Karpas-422 (cell line): ENCODE measurements around the gene SNRPF. TPM values are rescaled to one million over a fixed set of nuclear protein-coding genes. Genes with fewer than 3 reads are reported as not detected.
"Not testable (repeated sequence)": the region's sequence is repeated elsewhere in the genome, so short reads cannot be mapped to it uniquely, and the experiment has no call there.

Experiments
- DNase-seq: peaks from one replicate; pipeline ENCODE4 v3.0.0-alpha.2; 2015
- H2AFZ ChIP-seq: fragments of 200-600 bp; sonication (generic); 2 replicates; pipeline ENCODE4 v1.6.1; 2014; ENCODE audit warnings: antibody characterized with exemption, low read length, mixed read lengths
- H3K27ac ChIP-seq: fragments of 200-600 bp; sonication (generic); 2 replicates; pipeline ENCODE4 v1.5.1; 2014; ENCODE audit warnings: mild to moderate bottlenecking, low read length, moderate library complexity
- H3K27me3 ChIP-seq: fragments of 200-600 bp; sonication (generic); 2 replicates; pipeline ENCODE4 v1.6.1; 2014; ENCODE audit warnings: low read length, mixed read lengths
- H3K36me3 ChIP-seq: fragments of 200-600 bp; sonication (generic); 2 replicates; pipeline ENCODE4 v1.6.1; 2014; ENCODE audit warnings: low read length, mixed read lengths; ENCODE audit not compliant: insufficient read depth
- H3K4me1 ChIP-seq: fragments of 200-600 bp; sonication (generic); 2 replicates; pipeline ENCODE4 v1.6.1; 2014; ENCODE audit warnings: mild to moderate bottlenecking, low read length, mixed read lengths
- H3K4me2 ChIP-seq: fragments of 200-600 bp; sonication (generic); 2 replicates; pipeline ENCODE4 v1.6.1; 2014; ENCODE audit warnings: low read length, low read depth, mild to moderate bottlenecking; ENCODE audit not compliant: poor library complexity, severe bottlenecking
- H3K4me3 ChIP-seq: fragments of 200-600 bp; sonication (generic); 2 replicates; pipeline ENCODE4 v1.5.1; 2014; ENCODE audit warnings: mild to moderate bottlenecking, antibody characterized with exemption, low read length, mixed read lengths
- H3K79me2 ChIP-seq: fragments of 200-600 bp; sonication (generic); 2 replicates; pipeline ENCODE4 v1.6.1; 2014; ENCODE audit warnings: mild to moderate bottlenecking, low read length, mixed read lengths
- H3K9ac ChIP-seq: fragments of 200-600 bp; sonication (generic); 2 replicates; pipeline ENCODE4 v1.6.0; 2014; ENCODE audit warnings: low read length
- H3K9me2 ChIP-seq: fragments of 200-600 bp; sonication (generic), shearing (Covaris generic); replicated peaks from 2 replicates; pipeline ENCODE4 v1.6.0; 2014; ENCODE audit warnings: mild to moderate bottlenecking, low read length, moderate library complexity; ENCODE audit not compliant: insufficient read depth
- H3K9me3 ChIP-seq: fragments of 300-700, 200-600 bp; sonication (generic); 2 replicates; pipeline ENCODE4 v1.6.1; 2014; ENCODE audit warnings: low read length, mixed read lengths
- H4K20me1 ChIP-seq: fragments of 200-600 bp; sonication (generic); 2 replicates; pipeline ENCODE4 v1.6.1; 2014; ENCODE audit warnings: mild to moderate bottlenecking, antibody characterized with exemption, low read length, low read depth; ENCODE audit not compliant: insufficient read depth
- total RNA-seq: library from RNA; depleted of rRNA; stranded (reverse); fragments of >200 nt; shearing (Covaris generic); gene quantifications from 2 replicates; pipeline ENCODE4 v1.2.3, GENCODE V29; 2014; ENCODE audit warnings: low replicate concordance; rRNA removed

SNRPF gene
- total RNA-seq = 17.6 and 41.4 TPM in 2 replicates

DNA sequence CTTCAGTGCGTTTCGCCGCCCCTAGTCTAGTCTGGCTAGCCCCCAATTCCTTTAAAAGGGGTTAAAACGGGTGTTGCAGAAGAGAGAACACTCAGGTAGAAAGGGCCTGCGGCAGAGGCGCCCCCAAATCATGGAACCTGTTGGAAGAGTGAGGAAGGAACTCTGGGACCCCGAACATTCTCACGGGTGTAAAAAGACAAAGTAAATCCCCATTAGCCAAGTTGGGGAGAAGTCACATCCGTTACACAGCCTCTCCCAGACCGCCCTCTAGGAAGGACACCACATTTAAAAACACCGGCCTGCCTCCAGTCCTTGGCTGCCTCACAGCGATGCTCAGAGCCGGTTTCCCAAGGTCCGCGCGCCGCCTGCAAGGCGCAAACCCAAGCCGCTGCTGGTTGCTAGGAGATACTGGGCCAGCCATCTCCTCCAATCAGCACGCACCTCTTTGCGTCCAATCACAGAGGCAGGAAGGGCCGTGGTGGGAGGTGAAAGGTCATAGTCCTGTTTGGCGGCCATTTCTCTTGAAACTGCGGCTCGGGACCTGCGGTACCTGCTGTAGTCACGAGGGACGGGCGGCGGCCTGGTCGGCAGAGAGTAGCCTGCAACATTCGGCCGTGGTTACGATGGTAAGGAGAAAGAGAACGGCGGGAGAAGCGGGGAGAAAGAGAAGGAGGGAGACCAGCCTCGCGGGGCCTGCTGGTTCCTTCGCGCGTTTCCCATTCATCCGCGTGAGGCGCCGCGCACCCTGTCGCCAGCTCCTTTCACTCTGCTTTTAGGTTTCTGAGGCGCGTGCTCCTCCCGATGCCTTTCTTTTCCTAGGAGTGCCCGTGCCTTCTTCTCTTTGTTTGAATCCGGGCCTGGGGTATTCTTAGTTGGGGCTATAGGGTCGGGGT, at the start of gene SNRPF:
Gene SNRPF (plus strand): TSS at position 502 of the 893 bp plus-strand sequence. CDS start 122 bp downstream, at position 624.
- Histone ChIP-seq H3K36me3 (peaks cover 30% of the 10 kb centered on the region), H3K4me3 (peak within 1 kb of the TSS; percentile 87), H3K9ac (peak within 1 kb of the TSS; percentile 80), H3K27ac (peak within 1 kb of the TSS; percentile 14; the same call in 1 of the 2 replicates), H2AFZ (peak within 1 kb of the TSS; percentile 94), H3K27me3 (no peaks in the 10 kb centered on the region), H3K79me2 (peaks cover 49% of the 10 kb centered on the region), H3K9me2 (no peaks in the 10 kb centered on the region), H3K4me2 (peak within 1 kb of the TSS; percentile 90), H3K9me3 (no peaks in the 10 kb centered on the region), H3K4me1 (peaks cover 17% of the 10 kb centered on the region), H4K20me1 (0 out of 2 replicates have a peak, but pooled peaks cover 3% of the 10 kb centered on the region)
- DNase-seq = peak; percentile 98

DNA sequence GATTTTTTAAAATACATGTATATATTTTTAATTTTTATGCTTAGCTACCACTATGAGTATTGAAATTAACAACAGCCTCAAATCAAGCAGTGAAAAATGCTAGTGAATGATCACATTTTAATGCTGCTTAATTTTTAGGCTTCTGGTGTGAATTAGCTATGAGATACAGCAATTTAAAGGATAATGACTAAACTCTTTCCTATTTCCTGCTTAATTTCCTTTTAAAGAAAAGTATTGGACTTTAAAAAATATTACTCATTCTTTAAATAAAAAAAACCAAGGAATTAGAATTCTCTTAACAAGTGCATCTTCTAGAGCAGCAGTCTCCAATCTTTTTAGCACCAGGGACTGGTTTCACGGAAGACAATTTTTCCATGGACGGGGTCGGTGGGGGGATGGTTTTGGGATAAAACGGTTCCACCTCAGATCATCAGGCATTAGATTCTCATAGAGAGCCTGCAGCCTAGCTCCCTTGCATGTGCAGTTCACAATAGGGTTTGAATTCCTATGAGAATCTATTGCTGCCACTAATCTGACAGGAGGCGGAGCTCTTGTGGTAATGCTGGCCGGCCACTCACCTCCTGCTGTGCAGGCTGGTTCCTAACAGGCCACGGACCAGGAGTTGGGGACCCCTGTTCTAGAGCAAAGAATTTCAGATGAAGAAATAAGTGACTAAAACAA, 49.6 kb upstream of the SNRPF start:
- Histone ChIP-seq H3K79me2 (no peaks in the 10 kb centered on the region), H2AFZ (no peak overlapping the region), H3K27me3 (no peaks in the 10 kb centered on the region), H3K4me1 (no peaks in the 10 kb centered on the region), H3K9me2 (no peaks in the 10 kb centered on the region), H3K4me2 (no peak overlapping the region), H3K4me3 (no peak overlapping the region), H3K9ac (no peak overlapping the region), H3K9me3 (no peaks in the 10 kb centered on the region), H3K27ac (no peak overlapping the region), H4K20me1 (no peaks in the 10 kb centered on the region), H3K36me3 (no peaks in the 10 kb centered on the region)
- DNase-seq = no peak

DNA sequence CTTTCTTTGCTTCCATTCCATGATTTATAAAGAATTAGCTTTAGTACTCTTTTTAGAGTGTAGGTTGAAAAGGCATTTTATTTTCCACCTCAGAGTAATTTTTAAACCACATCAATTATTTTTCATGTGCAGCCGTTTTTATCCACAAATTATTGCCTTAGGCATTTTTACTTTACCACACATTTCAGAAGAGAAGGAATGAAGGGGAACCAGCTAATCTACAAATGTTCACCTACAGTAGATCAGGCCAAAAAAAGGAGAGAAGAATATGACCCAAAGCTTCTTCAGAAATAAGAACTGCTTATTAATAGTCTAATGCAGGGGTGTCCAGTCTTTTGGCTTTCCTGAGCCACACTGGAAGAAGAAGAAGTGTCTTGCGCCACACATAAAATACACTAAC, 48.3 kb upstream of the SNRPF start:
- Histone ChIP-seq H3K4me2 (no peak overlapping the region), H4K20me1 (no peaks in the 10 kb centered on the region), H3K36me3 (no peaks in the 10 kb centered on the region), H2AFZ (no peak overlapping the region), H3K27me3 (no peaks in the 10 kb centered on the region), H3K27ac (no peak overlapping the region), H3K4me1 (no peaks in the 10 kb centered on the region), H3K9me3 (no peaks in the 10 kb centered on the region), H3K9me2 (no peaks in the 10 kb centered on the region), H3K9ac (no peak overlapping the region), H3K79me2 (no peaks in the 10 kb centered on the region), H3K4me3 (no peak overlapping the region)
- no peak for DNase-seq

DNA sequence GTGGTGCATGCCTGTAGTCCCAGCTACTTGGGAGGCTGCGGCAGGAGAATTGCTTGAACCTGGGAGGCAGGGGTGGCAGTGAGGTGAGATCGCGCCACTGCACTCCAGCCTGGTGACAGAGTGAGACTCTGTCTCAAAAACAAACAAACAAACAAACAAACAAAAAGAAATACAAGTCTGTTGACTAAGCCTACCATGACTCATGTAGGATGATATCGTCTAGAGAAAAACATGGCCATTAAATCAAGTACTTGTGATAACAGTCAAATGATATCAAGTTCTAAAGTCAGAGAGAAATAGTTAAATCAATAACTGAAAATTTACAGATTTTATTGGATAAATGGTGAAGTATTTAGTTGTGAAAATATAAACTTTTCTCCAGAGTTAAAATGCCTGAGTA, 46.6 kb upstream of the SNRPF start:
- H3K9me3 ChIP-seq, H2AFZ ChIP-seq, H3K27ac ChIP-seq, H3K9me2 ChIP-seq, H3K4me1 ChIP-seq, H3K27me3 ChIP-seq, H3K36me3 ChIP-seq, H3K4me3 ChIP-seq, DNase-seq, H4K20me1 ChIP-seq, H3K9ac ChIP-seq, H3K79me2 ChIP-seq, H3K4me2 ChIP-seq: not testable (repeated sequence)

DNA sequence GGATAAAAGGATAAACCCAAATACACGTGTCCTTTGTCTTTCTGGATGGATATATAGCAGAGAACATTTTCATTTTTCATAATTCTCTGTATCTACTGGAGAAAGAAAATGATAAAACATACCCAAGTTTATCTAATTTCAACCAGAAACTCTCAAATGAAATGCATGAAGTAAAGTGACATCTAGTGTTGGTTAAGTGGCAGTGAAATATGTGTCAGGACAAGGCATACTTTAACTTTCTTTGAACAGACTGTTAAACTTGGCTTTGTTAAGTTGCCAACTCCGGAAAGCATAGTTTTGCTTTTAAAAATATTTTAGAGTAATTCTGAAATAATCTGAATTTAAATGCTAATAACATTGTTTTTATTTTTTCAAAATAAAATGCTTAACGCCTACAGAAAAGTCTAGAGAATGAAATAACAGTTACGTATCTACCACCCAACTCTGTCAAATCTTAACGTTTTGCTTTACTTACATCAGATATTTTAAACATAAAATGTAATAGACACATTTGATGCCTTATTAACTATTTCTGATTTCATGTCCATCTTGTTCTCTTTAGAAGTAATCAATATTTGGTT, 43.0 kb upstream of the SNRPF start:
- Histone ChIP-seq H2AFZ (no peak overlapping the region), H3K4me2 (no peak overlapping the region), H3K9me2 (no peaks in the 10 kb centered on the region), H4K20me1 (no peaks in the 10 kb centered on the region), H3K27me3 (no peaks in the 10 kb centered on the region), H3K27ac (no peak overlapping the region), H3K79me2 (no peaks in the 10 kb centered on the region), H3K9ac (no peak overlapping the region), H3K9me3 (no peaks in the 10 kb centered on the region), H3K4me3 (no peak overlapping the region), H3K4me1 (no peaks in the 10 kb centered on the region), H3K36me3 (no peaks in the 10 kb centered on the region)
- peak; percentile 72 for DNase-seq

DNA sequence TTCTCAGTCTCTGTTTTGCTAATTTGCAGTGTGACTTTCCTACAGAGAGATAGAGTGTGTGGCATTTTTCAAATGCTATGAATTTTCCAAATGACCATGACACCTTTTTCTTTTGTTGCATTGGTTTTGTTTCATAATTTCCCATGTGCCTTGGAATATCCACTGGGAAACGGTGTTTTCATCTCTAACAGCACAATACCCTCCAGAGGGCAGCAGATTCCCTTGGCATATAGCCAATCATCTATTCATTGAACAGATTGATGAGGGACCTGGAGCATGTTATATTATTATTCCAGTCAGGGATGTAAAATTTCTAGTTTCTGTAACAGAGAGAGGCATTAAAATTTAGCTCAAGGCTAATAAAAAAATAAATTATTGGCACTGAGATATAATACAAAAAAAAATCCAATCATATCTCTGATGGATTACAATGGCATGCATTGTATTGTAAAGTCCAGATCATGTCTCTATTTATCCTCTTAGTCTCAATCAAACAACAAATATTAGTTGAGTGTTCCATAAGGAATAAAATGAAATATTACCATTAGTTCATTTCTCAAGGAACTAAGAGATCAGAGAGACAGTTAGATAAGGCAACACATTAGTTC, 38.6 kb upstream of the SNRPF start:
- H3K4me1 ChIP-seq = no peaks in the 10 kb centered on the region
- H3K4me3 ChIP-seq = no peak overlapping the region
- DNase-seq = peak; percentile 47
- no peaks in the 10 kb centered on the region for H3K36me3 ChIP-seq
- no peak overlapping the region for H2AFZ ChIP-seq
- H3K27me3 ChIP-seq = no peaks in the 10 kb centered on the region
- no peaks in the 10 kb centered on the region for H3K9me3 ChIP-seq
- H3K27ac ChIP-seq = no peak overlapping the region
- no peaks in the 10 kb centered on the region for H4K20me1 ChIP-seq
- H3K4me2 ChIP-seq = no peak overlapping the region
- no peaks in the 10 kb centered on the region for H3K79me2 ChIP-seq
- H3K9me2 ChIP-seq = no peaks in the 10 kb centered on the region
- no peak overlapping the region for H3K9ac ChIP-seq

DNA sequence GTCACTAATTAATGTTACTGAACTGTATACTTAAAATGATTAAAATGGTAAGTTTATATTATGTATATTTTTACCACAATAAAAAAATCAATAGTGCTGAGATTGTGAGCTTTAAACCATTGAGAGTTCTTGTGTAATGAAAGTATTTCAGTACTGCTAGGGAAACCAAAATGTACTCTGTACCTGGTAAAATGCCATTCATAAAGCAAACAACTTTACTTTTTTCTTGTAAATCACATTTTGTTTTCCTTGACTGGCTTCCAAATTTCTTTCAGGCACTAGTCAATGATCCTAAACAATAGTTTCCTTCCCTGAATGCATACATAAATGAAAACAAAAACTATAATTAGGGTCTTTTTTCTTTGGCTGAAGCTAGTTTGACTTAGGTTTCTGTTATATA, 29.4 kb upstream of the SNRPF start:
- H3K4me1 ChIP-seq = no peaks in the 10 kb centered on the region
- H3K9ac ChIP-seq = no peak overlapping the region
- no peak overlapping the region for H3K27ac ChIP-seq
- no peak overlapping the region for H2AFZ ChIP-seq
- no peaks in the 10 kb centered on the region for H4K20me1 ChIP-seq
- H3K79me2 ChIP-seq = no peaks in the 10 kb centered on the region
- no peaks in the 10 kb centered on the region for H3K9me2 ChIP-seq
- DNase-seq = no peak
- no peaks in the 10 kb centered on the region; the same call in 1 of the 2 replicates for H3K27me3 ChIP-seq
- H3K4me3 ChIP-seq = no peak overlapping the region
- no peaks in the 10 kb centered on the region for H3K36me3 ChIP-seq
- H3K9me3 ChIP-seq = no peaks in the 10 kb centered on the region
- no peak overlapping the region for H3K4me2 ChIP-seq
